GM12873 (cell line): Measurements from ENCODE around the gene ABCD1.

Experiments used
- TF ChIP-seq, protein P1 (sequence below): IDR thresholded peaks from 2 replicates; pipeline ENCODE4 v1.5.1; 2012; ENCODE audit warnings: low read depth, mild to moderate bottlenecking, moderate library complexity, low read length, control low read depth; ENCODE audit not compliant: insufficient read depth; ENCODE audit errors: missing control alignments

The ABCD1 gene

GRCh38 chrX:153773218-153773611, 48.6 kb downstream of the ABCD1 start:
- TF ChIP-seq, protein P1, sequence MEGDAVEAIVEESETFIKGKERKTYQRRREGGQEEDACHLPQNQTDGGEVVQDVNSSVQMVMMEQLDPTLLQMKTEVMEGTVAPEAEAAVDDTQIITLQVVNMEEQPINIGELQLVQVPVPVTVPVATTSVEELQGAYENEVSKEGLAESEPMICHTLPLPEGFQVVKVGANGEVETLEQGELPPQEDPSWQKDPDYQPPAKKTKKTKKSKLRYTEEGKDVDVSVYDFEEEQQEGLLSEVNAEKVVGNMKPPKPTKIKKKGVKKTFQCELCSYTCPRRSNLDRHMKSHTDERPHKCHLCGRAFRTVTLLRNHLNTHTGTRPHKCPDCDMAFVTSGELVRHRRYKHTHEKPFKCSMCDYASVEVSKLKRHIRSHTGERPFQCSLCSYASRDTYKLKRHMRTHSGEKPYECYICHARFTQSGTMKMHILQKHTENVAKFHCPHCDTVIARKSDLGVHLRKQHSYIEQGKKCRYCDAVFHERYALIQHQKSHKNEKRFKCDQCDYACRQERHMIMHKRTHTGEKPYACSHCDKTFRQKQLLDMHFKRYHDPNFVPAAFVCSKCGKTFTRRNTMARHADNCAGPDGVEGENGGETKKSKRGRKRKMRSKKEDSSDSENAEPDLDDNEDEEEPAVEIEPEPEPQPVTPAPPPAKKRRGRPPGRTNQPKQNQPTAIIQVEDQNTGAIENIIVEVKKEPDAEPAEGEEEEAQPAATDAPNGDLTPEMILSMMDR: no peak

DNA sequence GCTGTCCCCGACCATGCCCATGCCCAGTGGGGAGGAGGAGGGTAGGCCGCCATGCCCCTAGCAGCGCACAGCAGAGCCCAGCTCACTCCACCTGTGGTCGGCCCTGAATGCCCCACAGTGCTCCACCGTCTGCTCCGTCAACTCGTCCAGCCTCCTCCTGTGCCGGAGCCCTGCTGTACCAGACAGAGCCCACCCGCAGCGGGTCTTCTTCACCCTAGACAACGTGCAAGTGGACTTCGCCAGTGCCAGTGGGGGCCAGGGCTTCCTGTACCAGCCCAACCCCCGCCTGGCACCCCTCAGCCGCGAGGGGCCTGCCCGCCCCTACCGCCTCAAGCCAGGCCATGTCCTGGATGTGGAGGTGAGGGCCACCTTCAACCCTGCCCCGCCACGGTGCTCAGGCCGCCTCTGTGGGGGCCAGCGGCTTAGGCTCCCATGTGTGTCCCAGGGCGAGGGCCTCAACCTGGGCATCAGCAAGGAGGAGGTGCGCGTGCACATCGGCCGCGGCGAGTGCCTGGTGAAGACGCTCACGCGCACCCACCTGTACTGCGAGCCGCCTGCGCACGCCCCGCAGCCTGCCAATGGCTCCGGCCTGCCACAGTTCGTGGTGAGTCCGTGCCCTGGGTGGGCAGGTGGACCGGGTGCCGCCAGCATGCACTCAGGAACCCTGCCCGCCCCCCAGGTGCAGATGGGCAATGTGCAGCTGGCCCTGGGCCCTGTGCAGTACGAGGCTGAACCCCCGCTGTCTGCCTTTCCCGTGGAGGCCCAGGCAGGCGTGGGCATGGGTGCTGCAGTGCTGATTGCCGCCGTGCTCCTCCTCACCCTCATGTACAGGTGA, 49.3 kb downstream of the ABCD1 start:
- TF ChIP-seq, protein P1: no peak

- TF ChIP-seq, protein P1: no peak
Observed at GRCh38 chrX:153774576-153775292, 50.1 kb downstream of the ABCD1 start.

DNA sequence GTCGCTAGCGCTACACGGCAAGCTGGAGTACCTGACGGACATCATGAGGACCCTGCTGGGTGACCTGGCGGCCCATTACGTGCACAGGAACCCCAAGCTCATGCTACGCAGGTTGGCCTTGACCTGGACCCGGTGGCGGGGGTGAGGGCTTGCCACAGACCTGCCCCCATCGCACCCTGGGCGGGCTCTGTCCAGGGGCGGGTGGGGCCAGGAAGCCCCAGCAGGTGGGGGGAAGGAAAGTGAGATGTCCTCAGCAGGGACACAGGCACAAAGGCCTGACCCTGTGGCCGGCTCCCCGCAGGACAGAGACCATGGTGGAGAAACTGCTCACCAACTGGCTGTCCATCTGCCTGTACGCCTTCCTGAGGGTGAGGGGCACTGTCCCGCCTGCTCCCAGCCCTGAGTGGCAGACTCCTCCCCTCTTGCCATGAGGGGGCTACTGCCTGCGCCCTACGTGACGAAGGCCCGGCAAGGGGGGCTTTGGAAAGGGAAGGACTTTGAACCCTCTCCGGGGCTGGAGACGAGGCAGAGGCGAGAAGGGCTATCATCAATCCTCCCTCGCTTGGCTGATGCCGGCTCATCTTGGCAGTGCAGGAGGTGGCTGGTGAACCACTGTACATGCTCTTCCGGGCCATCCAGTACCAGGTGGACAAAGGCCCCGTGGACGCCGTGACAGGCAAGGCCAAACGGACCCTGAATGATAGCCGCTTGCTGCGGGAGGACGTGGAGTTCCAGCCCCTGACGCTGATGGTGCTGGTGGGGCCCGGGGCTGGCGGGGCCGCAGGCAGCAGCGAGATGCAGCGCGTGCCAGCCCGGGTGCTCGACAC, 50.9 kb downstream of the ABCD1 start:
- TF ChIP-seq, protein P1: no peak

- TF ChIP-seq, protein P1: no peak
Observed at GRCh38 chrX:153776120-153776599, 51.5 kb downstream of the ABCD1 start.

DNA sequence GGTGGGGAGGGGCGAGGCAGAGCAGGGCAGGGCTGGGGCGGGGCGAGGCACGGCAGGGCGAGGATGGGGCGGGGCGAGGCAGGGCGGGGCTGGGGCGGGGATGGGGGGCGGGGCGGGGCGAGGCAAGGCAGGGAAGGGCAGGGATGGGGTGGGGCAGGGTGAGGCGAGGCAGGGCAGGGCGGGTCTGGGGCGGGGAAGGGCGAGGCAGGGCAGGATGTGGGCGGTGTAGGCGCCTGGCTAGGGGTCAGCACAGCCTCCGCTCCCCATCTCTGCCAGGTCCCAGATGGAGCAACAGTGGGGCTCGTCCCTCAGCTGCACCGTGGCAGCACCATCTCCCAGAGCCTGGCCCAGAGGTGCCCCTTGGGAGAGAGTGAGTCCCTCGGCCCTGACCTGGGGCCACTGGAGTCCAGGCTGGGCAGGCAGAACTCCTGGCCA, 52.0 kb downstream of the ABCD1 start:
- TF ChIP-seq, protein P1: no peak
